Hematopoietic multipotent progenitor cell treated with erythropoietin and hydrocortisone succinate and interleukin-3 and kit ligand, for 4 days (in vitro differentiated cells): ENCODE measurements around the gene KRTAP1-1.
"Not testable (repeated sequence)": the region's sequence is repeated elsewhere in the genome, so short reads cannot be mapped to it uniquely, and the experiment has no call there.

ENCODE experiments used
- DNase-seq: peaks from one replicate; pipeline ENCODE4 v3.0.0-alpha.2; 2015

Gene KRTAP1-1, protein sequence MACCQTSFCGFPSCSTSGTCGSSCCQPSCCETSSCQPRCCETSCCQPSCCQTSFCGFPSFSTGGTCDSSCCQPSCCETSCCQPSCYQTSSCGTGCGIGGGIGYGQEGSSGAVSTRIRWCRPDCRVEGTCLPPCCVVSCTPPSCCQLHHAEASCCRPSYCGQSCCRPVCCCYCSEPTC

DNA sequence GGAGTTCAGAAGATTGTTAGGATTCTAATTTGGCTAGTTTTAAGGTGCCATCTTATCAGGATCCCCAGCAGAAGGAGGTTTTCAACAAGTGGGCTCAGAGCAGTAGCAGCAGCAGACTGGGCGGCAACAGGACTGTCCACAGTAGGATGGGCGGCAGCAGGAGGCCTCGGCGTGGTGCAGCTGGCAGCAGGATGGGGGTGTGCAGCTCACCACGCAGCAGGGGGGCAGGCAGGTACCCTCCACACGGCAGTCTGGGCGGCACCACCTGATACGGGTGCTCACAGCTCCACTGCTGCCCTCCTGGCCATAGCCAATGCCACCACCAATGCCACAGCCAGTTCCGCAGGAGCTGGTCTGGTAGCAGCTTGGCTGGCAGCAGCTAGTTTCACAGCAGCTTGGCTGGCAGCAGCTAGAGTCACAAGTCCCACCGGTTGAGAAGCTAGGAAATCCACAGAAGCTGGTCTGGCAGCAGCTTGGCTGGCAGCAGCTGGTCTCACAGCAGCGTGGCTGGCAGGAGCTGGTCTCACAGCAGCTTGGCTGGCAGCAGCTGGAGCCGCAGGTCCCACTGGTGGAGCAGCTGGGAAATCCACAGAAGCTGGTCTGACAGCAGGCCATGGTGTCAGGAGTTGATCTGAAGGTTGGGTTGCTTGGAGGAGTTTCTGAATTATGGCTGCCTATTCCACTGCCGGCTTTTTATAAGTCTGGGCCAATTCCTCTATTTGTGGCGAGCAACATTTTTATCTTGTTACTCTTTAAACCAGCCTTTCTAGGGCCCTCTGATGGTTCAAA lies at the start of gene KRTAP1-1:
Gene KRTAP1-1 (minus strand): TSS at position 668 of the 789 bp plus-strand sequence. CDS start 53 bp downstream, at position 615.
- not testable (repeated sequence) for DNase-seq

DNA sequence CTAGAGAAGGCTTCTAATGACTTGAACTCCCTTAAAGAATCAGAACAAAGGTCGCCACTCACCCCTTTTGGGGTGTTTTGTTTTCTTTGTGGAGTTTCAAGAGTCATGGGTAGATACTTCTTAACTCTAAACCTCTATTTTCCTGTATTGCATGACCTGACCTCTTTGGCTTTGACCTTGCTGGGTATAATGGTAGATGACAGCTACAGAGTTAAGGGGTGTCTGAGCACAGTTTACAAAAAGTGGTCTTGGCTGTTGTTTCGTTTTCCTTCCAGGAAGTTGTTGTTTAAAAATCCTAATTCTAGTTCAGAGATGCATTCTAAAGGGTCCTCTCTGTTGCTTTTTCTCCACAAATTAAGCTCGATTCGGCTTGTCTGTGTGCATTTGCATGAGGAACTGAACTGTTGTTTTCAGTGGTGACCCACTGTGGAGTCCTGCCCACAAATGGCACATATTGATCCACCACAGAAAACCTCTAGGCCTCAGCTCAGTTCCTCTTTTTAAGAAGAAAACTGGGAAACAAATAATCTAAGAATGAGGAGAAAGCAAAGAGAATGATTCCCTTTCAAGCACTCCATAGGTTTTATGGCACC lies 47.6 kb upstream of the KRTAP1-1 start:
- DNase-seq = not testable (repeated sequence)

DNA sequence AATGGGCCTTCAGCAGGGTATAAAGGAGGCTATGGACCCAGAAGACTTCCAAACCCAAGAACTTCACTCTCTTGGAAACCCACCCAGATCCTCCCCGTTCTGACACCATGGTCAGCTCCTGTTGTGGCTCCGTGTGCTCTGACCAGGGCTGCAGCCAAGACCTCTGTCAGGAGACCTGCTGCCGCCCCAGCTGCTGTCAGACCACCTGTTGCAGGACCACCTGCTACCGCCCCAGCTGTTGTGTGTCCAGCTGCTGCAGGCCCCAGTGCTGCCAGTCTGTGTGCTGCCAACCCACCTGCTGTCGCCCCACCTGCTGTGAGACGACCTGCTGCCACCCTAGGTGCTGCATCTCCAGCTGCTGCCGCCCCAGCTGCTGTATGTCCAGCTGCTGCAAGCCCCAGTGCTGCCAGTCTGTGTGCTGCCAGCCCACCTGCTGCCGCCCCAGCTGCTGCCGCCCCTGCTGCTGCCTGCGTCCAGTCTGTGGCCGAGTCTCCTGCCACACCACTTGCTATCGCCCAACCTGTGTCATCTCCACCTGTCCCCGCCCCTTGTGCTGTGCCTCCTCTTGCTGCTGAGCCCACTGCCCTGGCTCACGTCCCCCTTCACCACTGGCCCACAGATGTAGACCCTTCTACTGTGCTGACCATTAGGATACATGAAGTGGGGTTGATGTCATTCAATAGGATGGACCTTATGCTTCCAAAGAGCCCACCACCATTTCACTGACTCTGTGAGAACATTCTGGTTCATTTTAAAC lies 43.0 kb upstream of the KRTAP1-1 start, which contains the start of gene KRTAP4-7:
Gene KRTAP4-7 (plus strand): TSS at position 51 of the 757 bp plus-strand sequence. CDS start 57 bp downstream, at position 108.
- not testable (repeated sequence) for DNase-seq

DNA sequence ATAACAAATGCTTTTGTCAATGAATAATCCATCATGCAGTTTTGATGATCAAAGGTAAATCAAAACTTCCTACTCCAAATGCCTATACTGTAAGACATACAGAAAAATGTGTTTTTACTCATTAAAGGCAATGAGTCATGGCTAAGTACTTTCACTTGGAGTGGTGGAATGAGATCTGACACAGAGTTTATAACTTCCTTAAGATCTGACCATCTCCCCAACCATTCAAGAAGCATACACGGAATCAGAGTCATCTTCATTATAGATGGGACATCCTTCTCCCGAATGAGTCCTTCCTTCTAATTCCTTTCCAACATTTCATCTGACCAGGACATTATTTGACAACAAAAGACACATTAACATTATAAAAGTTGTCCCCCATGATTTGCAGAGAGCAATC lies 42.2 kb upstream of the KRTAP1-1 start:
- not testable (repeated sequence) for DNase-seq

DNA sequence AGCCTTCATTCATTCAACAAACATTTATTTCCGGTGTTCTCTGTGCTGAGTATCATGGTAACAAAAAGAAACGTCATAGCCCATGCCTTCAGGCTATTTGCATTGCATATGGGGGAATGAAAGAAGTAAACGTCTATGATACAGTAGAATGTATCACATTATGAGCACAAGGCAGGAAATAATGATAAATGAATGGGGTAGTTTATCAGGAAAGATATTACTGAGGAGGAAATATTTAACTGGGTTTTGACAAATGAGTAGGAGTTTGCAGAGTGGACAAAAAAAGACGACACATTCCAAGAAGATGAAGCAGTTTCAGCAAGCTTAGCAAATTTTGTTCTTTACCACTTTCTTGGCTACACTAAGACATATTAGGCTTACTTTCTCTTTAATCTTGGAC lies 41.4 kb upstream of the KRTAP1-1 start:
- DNase-seq = no peak

DNA sequence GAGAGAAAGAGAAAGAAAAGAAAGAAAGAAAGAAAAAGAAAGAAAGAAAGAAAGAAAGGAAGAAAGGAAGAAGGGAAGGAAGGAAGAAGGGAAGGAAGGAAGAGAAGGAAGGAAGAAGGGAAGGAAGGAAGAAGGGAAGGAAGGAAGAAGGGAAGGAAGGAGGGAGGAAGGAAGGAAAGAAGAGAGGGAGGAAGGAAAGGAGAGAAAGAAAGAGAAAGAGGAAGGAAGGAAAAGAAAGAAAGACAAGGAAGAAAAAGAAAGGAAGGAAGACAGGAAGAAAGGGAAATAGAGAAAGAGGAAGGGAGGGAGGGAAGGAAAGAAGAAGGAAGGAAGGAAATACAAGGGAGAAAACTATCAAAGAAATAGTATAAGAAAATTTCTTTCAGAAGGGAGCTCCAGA lies 35.5 kb upstream of the KRTAP1-1 start:
- DNase-seq = no peak

DNA sequence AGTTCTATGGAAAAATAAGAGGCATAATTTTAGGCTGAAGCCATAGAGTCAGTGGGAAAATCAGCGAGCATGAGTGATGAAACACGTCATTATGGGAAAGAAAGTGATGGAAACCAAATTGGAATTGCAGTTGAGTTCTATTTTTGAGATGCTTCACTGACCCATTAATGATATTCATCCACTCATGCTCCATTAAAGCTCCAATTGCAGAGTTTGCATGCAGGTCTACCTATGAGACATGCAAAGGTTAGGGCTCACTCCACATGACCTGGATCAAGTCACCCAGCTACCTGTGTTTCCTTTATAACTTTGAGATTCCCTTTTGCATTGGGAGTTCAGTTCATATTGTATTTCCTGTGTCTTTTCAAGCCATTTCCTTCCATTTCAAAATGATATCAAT lies 32.4 kb upstream of the KRTAP1-1 start:
- no peak for DNase-seq

DNA sequence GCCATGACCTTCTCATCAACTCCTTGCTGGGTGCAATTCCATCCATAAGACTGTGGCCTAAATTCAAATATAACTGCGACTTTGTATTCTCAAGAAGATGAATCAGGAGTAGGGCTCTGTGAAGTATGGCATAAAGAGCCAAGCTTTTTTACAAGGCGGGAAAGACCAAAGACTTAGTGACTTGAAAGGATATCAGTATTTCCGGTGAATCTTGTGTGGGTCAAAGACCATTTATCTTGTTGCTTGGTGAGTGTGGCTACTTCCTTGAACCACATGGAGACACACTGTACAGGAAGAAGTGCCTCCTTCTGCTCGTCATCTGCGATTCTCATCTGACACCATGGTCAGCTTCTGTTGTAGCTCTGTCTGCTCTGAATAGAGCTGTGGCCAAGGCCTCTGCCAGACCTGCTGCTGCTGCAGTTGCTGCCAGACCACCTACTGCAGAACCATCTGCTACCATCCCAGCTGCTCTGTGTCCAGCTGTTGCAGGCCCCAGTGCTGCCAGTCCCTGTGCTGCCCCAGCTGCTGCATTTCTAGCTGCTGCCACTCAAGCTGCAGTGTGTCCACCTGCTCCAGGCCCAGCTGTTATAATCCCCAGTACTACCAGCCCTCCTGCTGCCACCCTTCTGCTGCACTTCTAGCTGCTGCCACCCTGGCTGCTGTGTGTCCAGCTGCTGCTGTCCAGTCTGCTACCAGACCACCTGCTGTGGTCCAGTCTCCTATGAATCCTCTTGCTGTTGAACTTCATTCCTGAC lies 30.5 kb upstream of the KRTAP1-1 start:
- no peak for DNase-seq

DNA sequence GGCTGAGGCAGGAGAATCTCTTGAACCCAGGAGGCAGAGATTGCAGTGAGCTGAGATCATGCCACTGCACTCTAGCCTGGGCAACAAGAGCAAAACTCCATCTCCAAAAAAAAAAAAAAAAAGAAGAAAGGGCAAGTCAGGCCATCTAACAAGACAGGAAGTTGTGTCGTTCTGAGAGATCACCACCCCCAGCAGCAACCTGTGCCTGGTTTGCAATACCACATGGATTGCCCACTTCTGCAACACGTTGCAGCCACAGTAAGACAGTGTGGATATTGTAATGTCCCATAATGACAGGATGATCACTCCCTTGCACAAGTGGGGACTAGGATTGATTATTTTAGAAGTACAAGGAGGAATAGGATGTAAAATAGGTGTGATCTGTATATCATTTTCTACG lies 27.8 kb upstream of the KRTAP1-1 start:
- DNase-seq = peak; percentile 14

DNA sequence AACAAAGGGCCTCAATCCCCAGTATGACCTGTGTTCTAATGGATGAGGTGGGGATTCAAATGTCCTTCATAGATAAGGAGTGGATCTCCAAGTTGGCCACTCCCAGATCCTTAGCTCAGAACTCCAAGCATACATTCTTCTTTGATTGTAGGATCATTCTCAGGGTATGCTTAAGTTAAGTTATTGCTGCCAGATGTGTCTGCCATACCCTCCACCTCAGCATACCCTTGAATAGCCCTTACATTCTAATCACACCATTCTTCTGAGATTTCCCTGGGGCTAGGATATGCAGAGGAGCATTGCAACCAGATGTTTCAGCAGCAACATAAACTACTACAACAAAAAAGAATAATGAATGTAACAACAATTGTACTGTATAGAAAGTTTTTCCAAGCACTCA lies 26.0 kb upstream of the KRTAP1-1 start:
- no peak for DNase-seq

DNA sequence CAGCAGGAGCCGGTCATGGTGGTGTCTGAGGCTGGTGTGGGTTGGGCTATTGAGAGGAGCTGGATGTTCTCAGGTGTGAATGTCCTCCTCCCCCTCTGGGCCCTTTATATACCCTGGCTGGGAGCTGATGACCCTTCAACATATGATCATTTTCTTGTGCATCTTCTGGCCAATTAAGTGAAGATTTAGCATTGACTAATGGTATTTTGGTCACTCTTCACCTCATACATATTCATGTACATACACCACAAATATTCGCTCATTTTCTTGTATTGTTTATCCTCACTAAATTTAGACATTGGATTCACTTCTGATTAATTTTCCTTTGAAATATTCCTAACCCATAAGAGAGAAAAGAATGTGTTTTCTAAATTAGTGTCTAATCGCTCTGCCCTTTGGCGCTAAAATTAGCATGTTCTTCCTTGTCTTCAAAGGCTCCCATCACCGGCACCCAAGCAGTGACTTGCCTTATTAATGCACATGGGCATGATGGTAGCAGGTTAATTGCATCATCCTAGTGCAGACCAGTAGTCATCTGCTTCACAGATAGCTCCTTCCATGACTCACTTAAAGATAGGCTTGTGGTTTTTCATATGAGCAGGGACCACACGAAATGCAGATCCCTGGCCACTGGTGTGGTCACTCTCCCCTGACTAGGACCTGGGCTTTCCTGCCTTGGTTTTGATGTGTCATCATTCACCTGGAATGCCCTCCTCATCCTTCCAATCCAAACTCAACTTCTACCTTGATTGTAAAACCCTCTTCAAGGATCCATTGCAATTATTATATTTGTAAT lies 24.8 kb upstream of the KRTAP1-1 start, which contains the start of gene KRTAP2-4:
Gene KRTAP2-4 (minus strand): TSS at position 51 of the 796 bp plus-strand sequence. CDS start 34 bp downstream, at position 17.
- DNase-seq = peak; percentile 51

DNA sequence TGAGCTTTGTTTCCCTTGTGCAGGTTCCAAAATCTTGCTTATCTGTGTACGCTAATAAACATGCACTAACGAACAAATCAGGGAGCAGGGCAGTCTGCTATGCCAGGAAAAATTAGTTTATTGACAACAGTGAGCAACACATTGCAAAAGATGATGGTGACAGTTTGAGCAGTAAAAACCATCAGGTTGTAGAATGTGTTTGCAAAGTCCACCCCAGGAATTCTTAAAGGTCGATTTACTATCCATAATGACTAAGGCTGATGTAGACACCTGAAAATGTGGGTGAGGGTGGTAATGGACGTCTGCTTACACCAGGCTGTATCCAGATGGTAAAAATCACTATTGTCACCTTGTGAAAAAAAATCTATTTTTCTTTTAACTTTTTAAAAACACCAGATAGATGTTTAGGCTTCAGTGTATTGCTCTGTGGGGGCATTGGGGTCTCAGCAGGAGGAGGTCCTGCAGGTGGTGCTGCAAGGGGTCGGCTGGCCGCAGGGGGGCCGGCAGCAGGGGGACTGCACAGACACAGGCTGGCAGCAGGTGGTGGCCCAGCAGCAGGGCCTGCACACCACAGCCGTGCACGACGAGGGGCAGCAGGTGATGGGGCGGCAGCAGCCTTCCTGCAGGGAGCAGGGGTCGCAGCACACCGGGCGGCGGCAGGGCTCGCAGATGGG lies 23.9 kb upstream of the KRTAP1-1 start:
- DNase-seq = not testable (repeated sequence)

DNA sequence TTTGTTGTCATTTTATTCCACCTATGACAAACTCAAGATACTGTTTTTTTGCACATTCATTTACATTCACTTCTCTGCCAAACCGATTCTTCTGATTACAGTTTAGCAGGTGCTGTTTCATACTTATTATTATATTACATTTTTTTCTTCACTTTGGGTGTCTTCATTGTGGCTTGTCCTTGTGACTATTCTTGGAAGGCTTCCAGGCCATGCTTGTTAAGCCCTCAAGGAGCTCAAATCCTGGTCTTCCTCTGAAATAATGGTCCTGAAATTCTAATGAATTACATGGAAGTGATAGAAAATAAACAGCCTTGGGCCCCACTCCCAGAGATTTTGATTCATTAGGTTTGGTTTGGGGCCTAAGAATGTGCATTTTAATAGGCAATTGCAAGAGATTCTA lies 23.1 kb upstream of the KRTAP1-1 start:
- peak; percentile 7 for DNase-seq

DNA sequence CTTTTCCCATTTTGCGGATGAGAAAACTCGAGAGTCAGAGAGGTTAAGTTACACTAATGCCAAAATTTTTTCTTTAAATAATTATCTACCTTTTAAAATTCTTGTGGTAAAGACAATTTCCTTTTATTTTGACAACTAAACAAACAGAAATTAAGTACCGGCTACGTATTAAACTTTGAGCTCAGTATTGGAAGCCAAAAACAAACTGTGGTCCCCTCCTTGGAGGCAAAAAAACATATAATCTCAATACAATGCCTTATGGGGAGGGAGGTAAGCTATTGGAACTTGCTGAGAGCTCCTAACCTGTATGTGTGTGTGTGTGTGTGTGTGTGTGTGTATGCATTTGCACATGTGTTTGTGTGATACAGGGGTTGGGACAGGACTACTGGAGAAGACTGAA lies 22.2 kb upstream of the KRTAP1-1 start:
- DNase-seq = no peak

DNA sequence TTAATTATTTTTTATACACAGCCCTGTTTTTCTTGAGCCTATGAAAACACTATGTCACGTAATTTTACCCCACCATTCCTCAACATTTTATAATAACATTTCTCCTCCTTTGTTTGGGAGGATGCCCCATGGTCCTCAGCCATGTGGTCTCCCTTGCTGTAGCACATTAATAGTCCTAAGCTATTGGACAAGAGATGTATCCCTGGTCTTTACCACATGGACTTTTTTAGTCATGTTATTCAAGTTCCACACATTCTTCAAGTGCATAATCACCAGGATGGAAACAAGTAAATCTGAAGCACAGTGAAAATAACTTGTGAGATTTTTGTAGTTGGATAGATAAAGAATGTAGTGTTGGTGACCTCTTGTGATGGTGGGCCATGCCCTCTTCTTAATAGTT lies 20.7 kb upstream of the KRTAP1-1 start:
- DNase-seq = no peak

DNA sequence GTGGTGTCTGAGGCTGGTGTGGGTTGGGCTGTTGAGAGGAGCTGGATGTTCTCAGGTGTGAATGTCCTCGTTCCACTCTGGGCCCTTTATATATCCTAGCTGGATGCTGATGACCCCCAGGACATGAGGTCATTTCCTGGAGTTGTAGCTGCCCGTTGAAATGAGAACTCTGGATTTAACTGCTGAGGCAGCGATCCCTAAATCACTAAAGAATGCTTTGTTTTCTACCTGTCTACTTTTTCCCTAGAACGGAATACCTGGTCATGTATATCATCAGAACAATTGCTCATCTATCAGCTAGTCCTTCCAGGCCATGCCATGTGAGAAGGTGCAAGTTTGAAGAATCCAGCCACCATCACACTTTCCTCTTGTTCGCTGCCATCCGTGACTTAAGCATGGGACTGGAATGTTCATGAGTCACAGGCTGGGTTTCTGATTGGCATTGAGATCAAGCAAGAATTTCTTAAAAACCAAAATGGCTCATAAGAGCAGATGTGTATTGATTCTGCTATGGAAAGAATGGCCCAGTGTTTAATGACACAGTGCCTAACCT lies 18.9 kb upstream of the KRTAP1-1 start, which contains the start of gene KRTAP2-3:
Gene KRTAP2-3 (minus strand): TSS at position 63 of the 553 bp plus-strand sequence. CDS start 64 bp downstream, outside the sequence.
- no peak for DNase-seq

DNA sequence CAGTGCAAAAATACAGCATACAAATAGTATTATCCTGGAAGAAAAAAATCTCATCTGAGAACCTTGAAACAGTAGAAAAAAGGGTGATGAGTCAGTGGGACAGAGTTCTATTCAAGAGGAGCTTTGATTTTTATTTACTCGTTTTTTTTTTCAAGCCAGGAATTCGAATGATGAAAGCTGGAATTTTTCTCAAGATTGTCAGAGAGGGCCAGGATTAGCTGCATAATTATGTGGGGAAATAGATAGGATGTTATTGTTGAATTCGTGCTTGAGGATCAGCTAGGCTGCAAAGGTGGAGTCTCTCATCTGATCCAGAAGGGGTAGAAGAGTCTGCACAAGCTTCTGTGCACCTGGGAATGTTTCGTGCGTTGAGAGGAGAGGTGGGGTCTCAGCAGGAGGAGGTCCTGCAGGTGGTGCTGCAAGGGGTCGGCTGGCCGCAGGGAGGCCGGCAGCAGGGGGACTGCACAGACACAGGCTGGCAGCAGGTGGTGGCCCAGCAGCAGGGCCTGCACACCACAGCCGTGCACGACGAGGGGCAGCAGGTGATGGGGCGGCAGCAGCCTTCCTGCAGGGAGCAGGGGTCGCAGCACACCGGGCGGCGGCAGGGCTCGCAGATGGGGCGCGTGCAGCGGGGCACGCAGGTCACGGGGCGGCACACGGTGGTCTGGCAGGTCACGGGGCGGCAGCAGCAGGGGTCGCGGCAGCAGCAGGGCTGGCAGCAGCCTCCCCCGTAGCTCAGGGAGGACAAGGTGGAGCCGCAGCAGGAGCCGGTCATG lies 18.2 kb upstream of the KRTAP1-1 start:
- DNase-seq = not testable (repeated sequence)

DNA sequence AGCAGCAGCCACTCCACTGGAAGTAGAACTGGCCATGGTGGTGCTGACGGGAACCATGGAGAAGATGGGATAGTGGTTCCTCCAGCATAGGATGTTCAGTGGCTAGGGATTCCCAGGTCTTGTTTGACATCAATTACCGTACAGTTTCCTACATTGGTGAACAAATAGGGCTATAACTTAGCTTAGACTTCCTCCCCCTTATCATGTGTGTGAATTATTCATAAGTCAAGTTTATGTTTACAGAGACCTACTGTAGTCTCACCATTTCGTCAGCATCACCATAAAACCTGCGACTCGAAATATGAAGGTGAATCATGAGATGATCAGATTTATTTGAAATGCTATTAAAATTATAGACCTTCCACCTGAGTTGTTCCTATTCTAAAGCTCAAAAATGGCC lies 17.5 kb upstream of the KRTAP1-1 start:
- DNase-seq = no peak

DNA sequence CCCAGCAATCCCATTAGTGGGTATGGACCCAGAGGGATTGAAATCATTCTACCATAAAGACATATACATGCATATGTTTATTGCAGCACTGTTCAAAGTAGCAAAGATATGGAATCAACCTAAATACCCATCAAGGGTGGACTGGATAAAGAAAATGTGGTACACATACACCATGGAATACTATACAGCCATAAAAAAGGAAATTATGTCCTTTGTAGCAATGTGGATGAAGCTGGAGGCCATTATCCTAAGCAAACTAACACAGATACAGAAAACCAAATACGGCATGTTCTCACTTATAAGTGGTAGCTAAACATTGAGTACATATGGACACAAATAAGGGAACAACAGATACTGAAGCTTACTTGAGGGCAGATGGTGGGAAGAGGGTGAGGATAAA lies 16.3 kb upstream of the KRTAP1-1 start:
- no peak for DNase-seq
